Fibroblast of the aortic adventitia (primary cell): ENCODE measurements around the gene PHF10. TPM values are rescaled to one million over a fixed set of nuclear protein-coding genes. Genes with fewer than 3 reads are reported as not detected.

Experiments used
- DNase-seq: peaks from one replicate; pipeline ENCODE4 v3.0.0-alpha.2; 2010; ENCODE audit warnings: low read depth
- H3K4me3 ChIP-seq: 2 replicates; pipeline ENCODE4 v1.5.1; 2011; ENCODE audit warnings: low read depth, mild to moderate bottlenecking, control low read depth, low read length, moderate library complexity
- CTCF ChIP-seq: IDR thresholded peaks from 2 replicates; pipeline ENCODE4 v1.5.1; 2011; ENCODE audit warnings: mild to moderate bottlenecking, low read length, control low read depth, inconsistent platforms; ENCODE audit not compliant: insufficient read depth
- total RNA-seq: library from RNA; depleted of rRNA; stranded (reverse); fragments of >200 nt; gene quantifications from 2 replicates; pipeline ENCODE4 v1.2.3, GENCODE V29; 2012; ENCODE audit warnings: low replicate concordance

The PHF10 gene
- total RNA-seq, 1 donor, result 18.9 TPM

- no peak overlapping the region for H3K4me3 ChIP-seq
- no peak for DNase-seq
- no peak for TF ChIP-seq CTCF
Observed at GRCh38 chr6:169668203-169668847, 56.0 kb downstream of the PHF10 start.

GRCh38 chr6:169667716-169668115 lies 56.6 kb downstream of the PHF10 start:
- DNase-seq, result no peak
- H3K4me3 ChIP-seq, result no peak overlapping the region
- no peak for TF ChIP-seq CTCF

GRCh38 chr6:169666441-169666840 lies 57.9 kb downstream of the PHF10 start:
- DNase-seq, result no peak
- no peak overlapping the region for H3K4me3 ChIP-seq
- TF ChIP-seq CTCF, result no peak

GRCh38 chr6:169665289-169665688 lies 59.0 kb downstream of the PHF10 start:
- H3K4me3 ChIP-seq, result no peak overlapping the region
- DNase-seq, result no peak
- no peak for TF ChIP-seq CTCF

- H3K4me3 ChIP-seq, result no peak overlapping the region
- DNase-seq, result no peak
- TF ChIP-seq CTCF, result no peak
Observed at GRCh38 chr6:169664227-169664626, 60.1 kb downstream of the PHF10 start.

- no peak overlapping the region for H3K4me3 ChIP-seq
- no peak for TF ChIP-seq CTCF
- DNase-seq, result no peak
Observed at GRCh38 chr6:169663468-169663867, 60.8 kb downstream of the PHF10 start.

GRCh38 chr6:169661391-169661756 lies 62.9 kb downstream of the PHF10 start:
- DNase-seq, result no peak
- no peak for TF ChIP-seq CTCF
- H3K4me3 ChIP-seq, result no peak overlapping the region
